Measurements from ENCODE around the gene ZNF622.

GRCh38 chr5:16411235-16411634 lies 54.4 kb downstream of the ZNF622 start:
- TF ChIP-seq POLR2AphosphoS5 (IDR thresholded peaks at IDR 0.05) (no peak), CTCF (IDR thresholded peaks at IDR 0.05) (no peak), POLR2A (IDR thresholded peaks at IDR 0.05) (no peak)
